GM21717 (cell line): Measurements from ENCODE around the gene NR2F2.

Experiments used
- ATAC-seq: cut with Tn5 transposase; IDR thresholded peaks from one replicate; pipeline ENCODE4 v1.9.1; 2021; ENCODE audit warnings: mild to moderate bottlenecking, moderate library complexity; ENCODE audit not compliant: unreplicated experiment

NR2F2 gene

DNA sequence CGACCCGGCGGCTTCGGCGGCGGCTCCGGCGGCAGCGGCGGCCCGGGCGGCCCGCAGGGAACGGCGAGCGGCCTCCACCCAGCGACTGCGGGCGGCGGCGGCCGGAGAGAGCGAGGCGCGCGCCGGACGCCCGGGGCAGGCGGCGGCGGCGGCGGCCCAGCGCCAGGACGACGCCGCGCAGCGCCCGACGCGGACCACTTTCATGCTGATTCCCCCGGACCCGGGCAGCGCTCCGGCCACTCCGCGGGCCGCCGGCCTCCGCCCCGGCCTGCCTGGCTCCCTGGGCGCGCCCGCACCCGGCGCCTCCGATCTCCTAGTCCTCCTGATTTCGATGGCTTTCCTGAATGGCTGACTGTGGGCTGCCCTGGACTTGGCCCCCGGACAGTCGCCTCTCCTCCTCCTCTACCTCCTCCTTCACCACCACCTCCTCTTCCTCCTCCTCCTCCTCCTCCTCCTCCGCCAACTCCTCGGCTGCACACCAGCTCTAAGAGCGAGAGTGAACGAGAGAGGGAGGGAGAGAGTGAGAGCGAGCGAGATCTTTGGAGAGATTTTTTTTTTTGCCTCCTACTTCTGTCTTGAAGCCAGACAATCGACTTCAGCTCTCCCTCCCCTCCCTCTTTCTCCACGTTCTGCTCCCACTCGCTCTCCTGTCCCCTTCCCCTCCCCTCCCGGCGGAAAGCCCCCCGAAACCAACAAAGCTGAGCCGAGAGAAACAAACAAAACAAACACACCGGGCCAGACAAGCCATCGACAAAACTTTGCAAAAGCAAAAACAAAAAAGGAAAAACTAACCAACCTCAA, 844 bp downstream of the NR2F2 start:
- no peak for ATAC-seq

DNA sequence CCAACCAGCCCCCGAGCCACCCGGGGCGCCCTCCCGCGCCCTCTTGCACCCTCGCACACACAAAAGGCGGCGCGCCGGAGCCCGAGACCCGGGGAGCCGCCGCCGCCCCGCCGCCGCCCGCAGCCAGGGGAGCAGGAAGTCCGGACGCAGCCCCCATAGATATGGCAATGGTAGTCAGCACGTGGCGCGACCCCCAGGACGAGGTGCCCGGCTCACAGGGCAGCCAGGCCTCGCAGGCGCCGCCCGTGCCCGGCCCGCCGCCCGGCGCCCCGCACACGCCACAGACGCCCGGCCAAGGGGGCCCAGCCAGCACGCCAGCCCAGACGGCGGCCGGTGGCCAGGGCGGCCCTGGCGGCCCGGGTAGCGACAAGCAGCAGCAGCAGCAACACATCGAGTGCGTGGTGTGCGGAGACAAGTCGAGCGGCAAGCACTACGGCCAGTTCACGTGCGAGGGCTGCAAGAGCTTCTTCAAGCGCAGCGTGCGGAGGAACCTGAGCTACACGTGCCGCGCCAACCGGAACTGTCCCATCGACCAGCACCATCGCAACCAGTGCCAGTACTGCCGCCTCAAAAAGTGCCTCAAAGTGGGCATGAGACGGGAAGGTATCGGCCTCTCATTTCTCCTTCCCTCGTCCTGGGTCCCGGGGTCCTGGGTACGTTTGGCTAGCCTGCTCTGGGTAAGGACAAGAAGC, 1.6 kb downstream of the NR2F2 start:
- no peak for ATAC-seq

DNA sequence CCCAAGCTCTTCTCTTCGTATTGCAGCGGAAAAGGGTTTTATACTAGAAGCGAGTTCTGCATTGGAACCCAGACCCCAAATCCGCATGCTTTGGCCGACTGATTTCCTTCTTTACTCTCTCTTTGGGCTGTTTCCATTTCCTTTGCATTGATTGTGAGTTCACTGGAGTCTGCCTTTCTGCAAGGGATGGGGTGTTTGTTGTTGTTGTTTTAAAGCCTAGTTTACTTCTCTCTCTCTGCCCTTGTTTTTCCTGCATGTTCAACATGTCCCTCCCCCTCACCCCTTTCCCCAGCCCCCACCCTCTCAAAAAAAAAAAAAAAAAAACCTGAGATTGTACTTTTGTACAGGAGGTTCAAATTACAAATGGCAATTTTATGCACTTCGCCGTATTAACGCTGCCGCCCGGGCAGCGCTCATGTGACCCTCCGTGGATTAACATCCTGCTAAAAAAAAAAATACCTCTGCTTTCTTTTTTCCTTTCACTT, 2.2 kb downstream of the NR2F2 start:
- no peak for ATAC-seq

DNA sequence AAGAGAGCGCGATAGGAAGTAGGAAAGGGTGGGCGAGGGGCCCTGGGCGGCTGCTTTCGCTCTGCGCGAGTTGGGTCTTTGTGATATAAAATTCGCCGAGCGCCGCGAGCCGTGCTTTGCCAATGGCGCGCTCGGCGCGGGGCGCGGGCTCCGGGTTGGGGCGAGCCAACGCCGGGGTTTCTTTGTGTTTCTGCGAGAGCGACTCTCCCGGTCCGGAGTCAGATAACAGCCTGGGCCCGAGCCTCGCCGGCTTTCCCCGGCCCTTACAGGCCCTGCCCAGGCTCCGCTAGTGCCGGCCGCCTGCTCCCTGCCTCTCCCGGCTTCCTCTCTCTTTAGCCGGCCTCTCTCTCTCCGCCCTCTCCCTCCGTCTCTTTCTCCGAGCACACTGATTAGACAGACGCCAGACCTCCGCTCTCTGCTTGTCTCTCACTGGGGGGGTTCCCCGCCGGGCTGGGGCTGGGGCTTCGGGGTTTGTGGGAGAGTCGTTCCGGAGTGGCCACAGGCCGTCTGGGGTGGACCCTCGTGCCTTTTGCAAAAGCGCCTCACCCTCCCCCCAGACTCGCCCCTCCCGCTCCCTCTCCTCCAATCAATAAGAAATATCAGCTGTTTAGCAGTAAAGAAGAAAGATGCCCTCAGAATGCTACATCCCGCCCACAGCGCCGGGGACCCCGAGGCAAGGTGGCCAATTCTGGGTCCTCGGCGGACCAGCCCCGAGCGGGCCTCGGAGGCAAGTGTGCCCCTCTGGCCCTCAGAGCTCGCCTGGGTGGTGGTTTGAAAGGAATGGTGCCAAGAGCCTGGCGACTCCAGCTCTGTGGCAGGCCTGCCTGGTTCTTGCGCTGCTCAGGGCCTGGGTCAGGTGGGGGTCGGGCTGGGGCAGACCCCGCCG, 2.9 kb downstream of the NR2F2 start:
- no peak for ATAC-seq

DNA sequence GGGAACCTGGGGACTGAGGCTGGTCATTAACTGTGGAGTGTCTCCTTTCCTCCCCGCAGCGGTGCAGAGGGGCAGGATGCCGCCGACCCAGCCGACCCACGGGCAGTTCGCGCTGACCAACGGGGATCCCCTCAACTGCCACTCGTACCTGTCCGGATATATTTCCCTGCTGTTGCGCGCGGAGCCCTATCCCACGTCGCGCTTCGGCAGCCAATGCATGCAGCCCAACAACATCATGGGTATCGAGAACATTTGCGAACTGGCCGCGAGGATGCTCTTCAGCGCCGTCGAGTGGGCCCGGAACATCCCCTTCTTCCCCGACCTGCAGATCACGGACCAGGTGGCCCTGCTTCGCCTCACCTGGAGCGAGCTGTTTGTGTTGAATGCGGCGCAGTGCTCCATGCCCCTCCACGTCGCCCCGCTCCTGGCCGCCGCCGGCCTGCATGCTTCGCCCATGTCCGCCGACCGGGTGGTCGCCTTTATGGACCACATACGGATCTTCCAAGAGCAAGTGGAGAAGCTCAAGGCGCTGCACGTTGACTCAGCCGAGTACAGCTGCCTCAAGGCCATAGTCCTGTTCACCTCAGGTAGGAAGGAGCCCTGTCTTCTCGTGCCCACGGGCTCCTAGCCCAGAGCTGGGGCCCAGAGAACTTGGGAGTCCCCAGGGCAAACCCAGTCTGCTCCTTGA, 3.7 kb downstream of the NR2F2 start:
- no peak for ATAC-seq

DNA sequence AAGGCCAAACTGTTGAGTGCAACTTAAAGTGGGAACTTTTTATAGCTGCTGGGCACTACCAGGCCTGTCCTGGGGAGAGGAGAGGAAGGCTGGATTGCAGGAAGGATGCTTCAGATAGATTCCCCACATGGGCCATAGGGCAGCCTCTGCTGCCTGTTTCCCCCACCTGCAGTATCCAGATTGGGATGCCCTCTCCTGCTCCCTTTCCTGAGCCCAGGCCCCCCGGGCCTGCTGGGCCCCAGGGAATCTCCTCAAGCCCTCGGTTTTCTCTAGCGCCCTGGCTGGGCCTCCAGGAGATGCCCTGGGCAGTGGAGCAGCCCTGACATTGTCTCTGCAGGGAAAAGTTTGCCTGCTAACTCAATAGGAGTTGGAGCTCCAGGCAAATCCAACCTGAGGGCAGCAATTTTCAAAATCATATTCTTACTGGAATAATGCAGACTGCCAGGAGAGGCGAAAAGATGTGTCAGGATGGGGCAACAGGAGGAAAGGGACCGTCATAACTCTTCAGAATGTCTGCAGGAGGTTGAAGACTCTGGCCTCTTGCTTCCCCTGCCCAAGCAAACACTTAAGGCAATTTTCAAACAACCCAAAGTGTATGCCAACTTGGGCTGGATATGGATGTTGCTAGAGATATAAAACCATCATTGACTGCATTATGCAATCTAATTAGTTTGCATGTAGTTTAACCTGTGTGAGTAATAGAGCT, 4.4 kb downstream of the NR2F2 start:
- no peak for ATAC-seq

DNA sequence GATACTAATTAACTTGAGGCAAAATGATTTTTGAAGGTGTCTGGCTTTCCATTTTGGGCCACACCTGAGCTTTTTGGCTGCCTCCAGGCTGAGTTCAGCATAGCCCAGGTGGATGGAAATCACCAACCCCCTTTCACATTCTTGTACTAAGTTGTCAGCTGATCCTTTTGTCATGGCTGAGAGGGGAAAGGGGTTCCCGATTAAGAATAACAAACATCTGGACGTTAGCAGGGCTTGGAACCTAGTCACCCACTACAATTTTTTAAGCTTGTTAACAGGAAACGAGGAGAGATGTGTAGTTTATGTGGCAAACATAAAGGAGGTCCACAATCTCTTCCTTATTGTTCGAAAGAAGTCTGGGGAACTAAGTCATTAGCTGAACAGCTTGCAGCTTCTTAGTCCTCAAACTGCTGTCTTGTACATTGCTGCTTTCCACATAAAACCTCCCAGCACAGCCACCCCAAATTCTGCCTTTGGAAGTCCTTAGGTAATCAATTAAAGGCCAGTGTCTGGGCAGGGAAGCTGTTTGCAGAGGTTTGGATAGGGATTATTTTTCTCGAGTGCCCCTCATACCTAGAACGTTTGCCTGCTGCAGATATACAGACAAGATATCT, 5.0 kb downstream of the NR2F2 start:
- no peak for ATAC-seq

DNA sequence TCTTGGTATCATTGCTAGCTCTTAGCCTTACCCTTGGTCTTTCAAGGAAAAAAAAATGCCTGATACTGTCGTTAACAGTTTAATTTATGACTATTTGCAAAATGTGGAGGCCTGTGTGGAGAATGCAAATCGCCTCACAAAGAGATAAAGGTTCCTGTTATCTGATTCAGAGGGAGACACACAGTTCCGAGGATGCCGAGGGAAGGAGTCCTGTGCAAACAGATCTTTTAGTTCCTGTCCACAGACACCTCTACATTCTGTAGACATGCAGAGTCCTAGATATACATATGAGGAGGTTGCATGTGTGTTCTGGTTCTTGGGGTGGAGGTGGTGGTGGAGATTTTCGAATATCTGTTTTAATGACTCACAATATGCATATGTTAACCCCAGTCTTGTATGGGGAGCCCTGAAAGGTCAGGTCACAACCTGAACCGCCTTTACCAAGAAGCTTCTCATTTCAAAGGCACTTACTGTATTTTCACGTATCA, 5.7 kb downstream of the NR2F2 start:
- ATAC-seq: no peak

DNA sequence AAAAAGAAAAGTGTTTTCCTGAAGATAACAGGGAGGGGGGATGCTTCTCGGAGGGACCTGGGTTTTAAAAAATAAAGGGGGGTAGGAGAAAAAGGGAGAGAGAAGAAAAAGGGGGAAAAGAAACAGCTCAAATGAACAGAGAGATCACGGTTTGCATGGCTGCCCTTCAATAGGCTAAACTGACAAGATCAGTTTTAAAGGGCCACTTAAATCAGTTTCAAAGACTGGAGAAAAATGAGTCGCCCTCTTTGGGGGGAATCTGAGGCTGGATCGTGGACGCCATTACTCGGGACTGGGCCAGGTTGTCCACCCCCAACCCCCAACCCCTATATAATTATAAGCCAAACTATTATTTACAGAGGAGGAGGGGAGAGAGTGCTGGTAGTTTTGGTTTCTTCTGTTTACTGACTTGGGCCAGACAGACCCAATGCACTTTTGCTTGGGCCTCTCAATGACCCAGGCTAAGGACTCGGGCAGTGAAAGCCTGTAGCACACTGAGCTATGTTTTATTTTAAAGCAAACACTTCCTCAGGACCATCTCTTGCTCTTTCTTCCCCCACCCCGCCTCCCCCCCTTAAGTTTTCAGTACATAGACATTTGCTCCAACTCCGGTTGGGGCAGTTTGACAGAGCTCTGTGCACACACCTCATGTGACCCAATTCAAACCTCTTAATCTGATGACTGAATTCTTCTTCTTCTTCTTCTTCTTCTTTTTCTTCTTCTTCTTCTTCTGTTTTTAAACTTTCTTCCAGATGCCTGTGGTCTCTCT, 6.3 kb downstream of the NR2F2 start:
- no peak for ATAC-seq

DNA sequence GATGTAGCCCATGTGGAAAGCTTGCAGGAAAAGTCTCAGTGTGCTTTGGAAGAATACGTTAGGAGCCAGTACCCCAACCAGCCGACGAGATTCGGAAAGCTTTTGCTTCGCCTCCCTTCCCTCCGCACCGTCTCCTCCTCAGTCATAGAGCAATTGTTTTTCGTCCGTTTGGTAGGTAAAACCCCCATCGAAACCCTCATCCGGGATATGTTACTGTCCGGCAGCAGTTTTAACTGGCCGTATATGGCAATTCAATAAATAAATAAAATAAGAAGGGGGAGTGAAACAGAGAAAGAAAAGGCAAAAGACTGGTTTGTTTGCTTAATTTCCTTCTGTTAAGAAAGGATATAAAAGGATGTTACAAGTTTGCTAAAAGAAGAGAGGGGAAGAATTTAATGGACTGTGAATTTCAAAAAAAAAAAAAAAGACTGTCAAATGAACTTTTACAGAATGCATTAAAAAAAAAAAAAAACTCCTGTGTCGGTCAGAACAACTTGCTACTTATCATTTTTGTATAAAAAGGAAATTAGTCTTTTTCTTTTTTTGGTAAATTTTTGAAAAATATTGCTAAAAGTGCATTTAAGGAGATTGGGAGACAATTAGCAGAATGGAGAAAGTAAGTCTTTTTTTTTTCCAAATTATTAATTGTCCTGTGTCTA, 7.0 kb downstream of the NR2F2 start:
- no peak for ATAC-seq

DNA sequence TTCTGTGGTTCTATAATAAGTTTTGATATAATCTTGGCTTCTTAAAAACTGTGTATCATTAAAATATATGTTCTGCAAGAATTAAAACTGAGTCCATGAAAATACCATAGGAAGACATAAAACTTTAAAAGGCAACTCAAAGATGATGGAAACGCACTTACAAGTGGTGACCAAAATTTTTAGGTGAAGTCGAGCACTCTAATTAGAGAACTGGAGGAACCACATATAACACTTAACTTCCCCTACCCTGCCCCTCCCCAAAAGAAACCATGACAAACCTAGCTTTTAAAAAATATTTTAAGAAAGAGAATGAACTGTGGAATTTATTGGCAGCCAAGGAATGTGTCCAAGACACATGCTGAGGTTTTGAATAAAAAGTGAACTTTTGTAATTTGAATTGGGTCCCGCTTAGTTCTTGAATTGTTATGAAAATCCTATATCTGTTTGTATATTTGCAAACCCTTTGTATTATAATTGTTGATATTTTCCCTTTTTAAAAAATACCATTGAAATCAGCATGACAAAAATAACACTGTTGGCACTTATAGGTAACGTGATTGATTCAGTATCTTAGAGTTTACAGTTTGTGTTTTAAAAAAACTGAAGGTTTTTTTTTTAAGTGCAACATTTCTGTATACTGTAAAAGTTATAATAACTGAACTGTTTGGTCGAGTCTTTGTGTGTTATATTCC, 7.7 kb downstream of the NR2F2 start:
- no peak for ATAC-seq

DNA sequence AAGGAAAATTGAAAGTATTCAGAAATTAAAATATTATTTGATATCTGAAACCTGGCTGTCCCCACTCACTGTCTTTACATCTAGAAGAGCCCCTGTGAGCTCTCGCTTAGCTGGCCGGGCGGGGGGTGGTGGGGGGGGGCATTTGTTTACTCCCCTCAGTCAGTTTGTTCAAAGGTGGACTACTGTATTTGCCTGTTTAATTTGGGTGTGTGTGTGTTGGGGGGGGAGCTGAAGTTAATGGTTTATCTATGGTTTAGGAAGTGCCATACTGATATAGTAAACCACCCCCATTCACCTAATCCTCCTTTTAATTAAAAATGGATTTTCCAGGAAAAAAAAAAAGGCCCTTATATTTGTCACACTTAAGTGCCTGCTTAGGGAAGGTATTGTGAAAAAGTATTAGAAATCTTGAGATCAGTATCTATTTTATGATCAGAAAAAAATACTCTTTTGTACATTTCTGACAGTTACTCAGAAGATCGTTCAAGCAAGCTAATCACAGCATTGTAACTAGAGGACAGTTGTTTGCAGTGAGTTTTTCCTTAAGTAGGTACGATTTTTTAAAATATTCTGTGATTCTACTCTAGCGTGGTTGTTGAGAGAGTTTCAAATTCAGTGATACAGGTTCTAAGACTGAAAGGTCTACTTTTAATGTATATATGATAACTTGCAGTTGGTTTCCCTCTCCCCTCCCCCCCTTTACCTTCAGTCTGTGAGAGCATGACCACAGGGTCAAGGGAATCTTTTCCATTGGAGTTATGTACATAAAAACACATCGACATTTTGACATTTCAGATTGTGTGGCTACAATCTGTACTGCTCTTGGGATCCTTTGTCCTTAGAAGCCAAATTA, 8.5 kb downstream of the NR2F2 start:
- ATAC-seq: no peak

DNA sequence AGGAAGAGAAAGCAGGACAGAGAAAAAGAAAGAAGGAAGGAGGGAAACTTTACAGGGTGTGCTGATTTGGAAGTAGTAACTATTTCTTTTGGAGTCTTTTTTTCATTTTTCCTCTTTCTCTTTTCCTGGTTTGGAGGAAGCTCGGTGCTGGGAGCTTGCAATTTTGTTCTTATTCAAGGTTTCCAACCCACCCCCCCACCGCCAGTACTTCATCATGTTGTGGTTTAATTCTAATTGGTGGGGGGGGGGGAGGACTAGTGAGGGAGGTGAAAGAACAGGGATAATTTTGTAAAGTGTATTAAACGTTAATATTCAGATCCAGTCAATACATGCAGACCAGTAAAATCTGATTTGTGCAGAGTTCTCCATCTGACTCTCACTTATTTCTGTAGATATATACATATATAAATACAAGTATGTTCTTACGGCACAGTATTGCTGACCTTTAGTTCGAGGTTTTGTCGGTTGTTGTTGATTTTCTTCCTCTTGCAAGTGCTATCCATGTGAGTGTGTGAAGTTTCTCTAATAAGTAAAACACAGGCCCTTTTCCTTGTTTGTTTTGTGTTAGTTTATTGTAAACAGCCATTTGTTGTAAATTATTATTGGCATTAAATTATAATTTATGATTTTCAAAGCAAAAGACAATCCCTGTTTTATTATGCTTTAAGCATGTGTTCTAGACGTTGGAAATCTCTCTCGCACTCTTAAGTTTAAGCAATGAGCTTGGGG, 9.3 kb downstream of the NR2F2 start:
- ATAC-seq: no peak

DNA sequence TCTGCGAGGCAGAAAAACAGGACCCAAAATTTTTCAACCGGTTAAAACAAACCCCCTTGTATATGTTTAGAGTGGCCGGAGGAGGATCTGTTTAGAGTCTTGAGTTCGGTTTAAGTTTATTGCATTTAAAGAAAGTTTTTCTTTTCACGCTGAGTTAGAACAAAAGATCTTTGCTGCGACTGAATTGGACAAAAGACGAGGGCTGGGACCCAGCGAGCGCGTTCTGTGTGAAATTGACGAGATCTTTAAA, 9.8 kb downstream of the NR2F2 start:
- ATAC-seq: no peak

DNA sequence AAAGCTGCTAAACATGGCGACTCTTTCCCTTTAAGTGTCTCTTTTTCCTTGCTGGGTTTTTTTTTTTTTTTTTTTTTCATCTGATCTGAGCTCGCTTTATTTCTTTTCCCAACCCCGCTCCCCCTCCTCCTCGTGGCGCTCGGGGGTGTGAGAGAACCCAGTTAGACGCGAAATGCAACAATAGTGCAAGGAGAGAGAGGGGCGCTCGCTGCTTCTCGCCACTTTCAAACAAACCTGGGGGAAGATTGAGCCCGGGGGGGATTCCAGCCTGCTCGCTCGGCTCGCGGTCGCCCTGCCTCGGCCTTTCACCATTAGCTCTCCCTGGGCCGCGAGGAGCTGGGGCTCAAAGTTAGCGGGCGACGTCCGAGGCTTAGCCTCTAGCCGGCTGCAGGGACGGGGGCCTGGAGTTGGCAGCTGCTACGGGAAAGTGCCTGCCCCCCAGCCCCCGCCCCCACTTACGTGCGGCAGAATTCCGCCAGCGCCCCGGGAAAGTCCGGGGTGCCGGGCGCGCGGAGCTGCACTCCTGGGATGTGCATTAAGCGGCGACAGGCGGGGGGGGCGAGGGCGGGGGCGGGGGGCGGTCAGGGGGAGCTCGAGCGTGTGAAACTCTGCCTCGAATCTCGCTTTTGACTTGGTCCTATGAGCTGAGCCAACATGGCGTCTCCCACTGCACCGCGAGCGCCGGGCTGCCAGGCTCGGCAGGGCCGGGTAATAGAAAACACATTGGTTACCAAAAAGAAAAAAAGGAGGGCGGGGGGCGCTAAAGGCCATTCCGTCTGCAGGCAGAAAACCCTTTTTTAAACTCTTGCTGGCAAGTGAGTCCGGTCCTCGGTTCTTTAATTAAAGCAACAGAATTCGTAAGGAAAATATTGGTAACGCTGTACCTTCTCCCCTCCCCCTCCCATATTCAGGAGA, 10.4 kb downstream of the NR2F2 start:
- ATAC-seq: no peak
